HG03139 (cell line): ENCODE results near the gene ANKS3.
"Not testable (repeated sequence)": the region's sequence is repeated elsewhere in the genome, so short reads cannot be mapped to it uniquely, and the experiment has no call there.

Source experiments
- ATAC-seq: cut with Tn5 transposase; IDR thresholded peaks from one replicate; pipeline ENCODE4 v1.9.1; 2021; ENCODE audit not compliant: unreplicated experiment

ANKS3 gene

GRCh38 chr16:4651827-4652226 lies 82.2 kb downstream of the ANKS3 start:
- peak; percentile 41 for ATAC-seq

- ATAC-seq: not testable (repeated sequence)
These were observed 83.5 kb downstream of the ANKS3 start for GRCh38 chr16:4650443-4651074.

GRCh38 chr16:4649744-4650442 lies 84.2 kb downstream of the ANKS3 start:
- no peak for ATAC-seq

- no peak for ATAC-seq
These were observed 85.2 kb downstream of the ANKS3 start for GRCh38 chr16:4648917-4649316.

- no peak for ATAC-seq
These were observed 86.5 kb downstream of the ANKS3 start for GRCh38 chr16:4647644-4647980.

GRCh38 chr16:4646773-4647643 lies 87.1 kb downstream of the ANKS3 start:
- ATAC-seq: no peak
